ENCODE data around the gene BDNF. TPM values are rescaled to one million over a fixed set of nuclear protein-coding genes. Genes with fewer than 3 reads are reported as not detected.

BDNF gene
- total RNA-seq, 1 donor from 2014 or later, result 1.6 TPM

DNA sequence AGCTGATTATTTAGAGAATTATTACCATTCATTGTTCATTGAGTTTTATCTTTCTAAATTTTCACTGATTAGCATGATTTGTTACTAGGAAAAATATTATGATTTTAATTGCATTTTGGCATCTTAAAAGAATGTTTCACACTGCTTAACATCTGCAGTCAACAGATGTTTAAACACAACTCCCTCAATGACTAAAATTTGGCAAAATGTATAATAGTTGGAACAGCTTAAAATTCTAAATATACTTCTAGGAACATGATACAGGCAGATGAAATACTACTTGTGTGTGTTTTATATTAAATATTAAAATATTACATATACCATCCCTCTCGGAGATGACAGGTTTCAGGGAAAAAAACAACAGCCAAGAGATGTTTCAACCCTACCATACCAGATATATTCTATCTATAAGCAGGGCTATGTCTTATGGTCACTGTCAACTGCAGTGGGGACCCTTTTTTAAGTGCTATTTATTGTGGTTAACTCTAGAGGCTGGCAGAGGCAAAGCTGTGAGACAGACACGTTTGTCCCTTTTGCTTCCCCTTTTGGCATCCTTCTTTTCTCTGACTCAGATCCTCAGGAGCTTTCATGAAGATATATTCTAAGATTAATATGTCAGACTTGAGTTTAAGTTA is 81.9 kb downstream of the BDNF start:
- Histone ChIP-seq H3K4me2 (no peak overlapping the region), H3K9ac (no peak overlapping the region), H3K27me3 (no peaks in the 10 kb centered on the region), H3K36me3 (no peaks in the 10 kb centered on the region), H3K4me1 (no peaks in the 10 kb centered on the region), H2AFZ (replicated peaks) (no peak overlapping the region), H3K9me3 (ENCODE audit: low read depth) (no peaks in the 10 kb centered on the region), H3F3A (ENCODE audit: low read depth) (no peaks in the 10 kb centered on the region), H3K27ac (no peak overlapping the region), H3K4me3 (no peak overlapping the region), H4K20me1 (ENCODE audit: low read depth) (no peaks in the 10 kb centered on the region), H3K79me2 (ENCODE audit: low read depth) (no peaks in the 10 kb centered on the region)
- no peak for TF ChIP-seq CTCF (IDR thresholded peaks at IDR 0.05)
- no peak for TF ChIP-seq EZH2phosphoT487 (IDR thresholded peaks at IDR 0.05)
- TF ChIP-seq EZH2 (IDR thresholded peaks at IDR 0.05), result no peak
- H3K27ac Mint-ChIP-seq, result no peak overlapping the region
- H3K9me3 Mint-ChIP-seq, result no peaks in the 10 kb centered on the region
- no peaks in the 10 kb centered on the region for H3K27me3 Mint-ChIP-seq (ENCODE audit: insufficient read depth, low read depth)
- no peaks in the 10 kb centered on the region for H3K36me3 Mint-ChIP-seq
- H3K4me3 Mint-ChIP-seq, result no peak overlapping the region
- no peak for DNase-seq (ENCODE audit: low spot score)
- H3K4me1 Mint-ChIP-seq, result no peaks in the 10 kb centered on the region

DNA sequence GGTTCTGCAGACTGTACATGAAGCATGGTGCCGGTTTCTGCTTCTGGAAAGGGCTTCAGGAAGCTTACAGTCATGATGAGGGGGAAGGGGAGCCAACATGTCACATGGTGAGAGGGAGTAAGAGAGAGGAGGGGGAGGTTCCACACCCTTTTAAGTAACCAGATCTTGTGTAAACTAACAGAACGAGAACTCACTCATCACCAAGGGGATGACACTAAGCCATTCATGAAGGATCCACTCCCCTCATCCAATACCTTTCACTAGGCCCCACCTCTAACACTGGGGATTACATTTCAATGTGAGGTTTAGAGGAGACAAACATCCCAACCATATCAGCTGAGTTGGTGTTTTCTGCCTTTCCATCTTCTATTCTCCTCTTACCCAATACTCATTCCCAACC is 83.5 kb downstream of the BDNF start:
- TF ChIP-seq EZH2 (IDR thresholded peaks at IDR 0.05) (no peak), CTCF (IDR thresholded peaks at IDR 0.05) (no peak), EZH2phosphoT487 (IDR thresholded peaks at IDR 0.05) (no peak)
- no peak overlapping the region for H3K27ac ChIP-seq

DNA sequence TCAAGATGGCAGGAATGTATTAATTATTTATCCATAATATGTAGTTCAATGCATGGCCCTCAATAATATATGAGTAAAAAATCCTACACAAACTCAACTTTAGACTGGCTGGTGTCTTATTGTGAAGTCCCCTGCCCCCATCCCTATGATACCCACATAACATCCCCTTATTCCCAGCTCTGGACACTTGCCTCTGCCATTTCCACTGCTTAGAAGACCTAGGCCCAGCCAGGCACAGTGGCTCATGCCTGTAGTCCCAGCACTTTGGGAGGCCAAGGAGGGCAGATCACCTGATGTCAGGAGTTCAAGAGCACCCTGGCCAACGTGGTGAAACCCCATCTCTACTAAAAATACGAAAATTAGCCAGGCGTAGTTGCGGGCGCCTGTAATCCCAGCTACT is 84.4 kb downstream of the BDNF start:
- no peaks in the 10 kb centered on the region for H3K9me3 Mint-ChIP-seq
- TF ChIP-seq EZH2phosphoT487 (IDR thresholded peaks at IDR 0.05), result no peak
- no peak for TF ChIP-seq EZH2 (IDR thresholded peaks at IDR 0.05)
- no peak for TF ChIP-seq CTCF (IDR thresholded peaks at IDR 0.05)
- Histone ChIP-seq H3K36me3 (no peaks in the 10 kb centered on the region), H3K9me3 (ENCODE audit: low read depth) (no peaks in the 10 kb centered on the region), H3K4me2 (no peak overlapping the region), H4K20me1 (ENCODE audit: low read depth) (no peaks in the 10 kb centered on the region), H3F3A (ENCODE audit: low read depth) (no peaks in the 10 kb centered on the region), H3K4me3 (no peak overlapping the region), H3K79me2 (ENCODE audit: low read depth) (no peaks in the 10 kb centered on the region), H3K27me3 (no peaks in the 10 kb centered on the region), H3K4me1 (no peaks in the 10 kb centered on the region), H3K27ac (no peak overlapping the region), H3K9ac (no peak overlapping the region), H2AFZ (replicated peaks) (no peak overlapping the region)
- H3K36me3 Mint-ChIP-seq, result no peaks in the 10 kb centered on the region
- H3K4me1 Mint-ChIP-seq, result no peaks in the 10 kb centered on the region
- no peaks in the 10 kb centered on the region for H3K27me3 Mint-ChIP-seq (ENCODE audit: insufficient read depth, low read depth)
- no peak for DNase-seq (ENCODE audit: low spot score)
- no peak overlapping the region for H3K4me3 Mint-ChIP-seq
- no peak overlapping the region for H3K27ac Mint-ChIP-seq

More for the DNA sequence above, 83.5 kb downstream of the BDNF start:
- Histone ChIP-seq H3K27me3 (no peaks in the 10 kb centered on the region), H3K36me3 (no peaks in the 10 kb centered on the region), H3F3A (ENCODE audit: low read depth) (no peaks in the 10 kb centered on the region), H3K79me2 (ENCODE audit: low read depth) (no peaks in the 10 kb centered on the region), H3K4me1 (no peaks in the 10 kb centered on the region), H3K4me2 (no peak overlapping the region), H3K4me3 (no peak overlapping the region), H4K20me1 (ENCODE audit: low read depth) (no peaks in the 10 kb centered on the region), H2AFZ (replicated peaks) (no peak overlapping the region), H3K9ac (no peak overlapping the region), H3K9me3 (ENCODE audit: low read depth) (no peaks in the 10 kb centered on the region)
- Mint-ChIP-seq H3K4me3 (no peak overlapping the region), H3K36me3 (no peaks in the 10 kb centered on the region), H3K27me3 (ENCODE audit: insufficient read depth, low read depth) (no peaks in the 10 kb centered on the region), H3K4me1 (no peaks in the 10 kb centered on the region), H3K9me3 (no peaks in the 10 kb centered on the region), H3K27ac (no peak overlapping the region)
- no peak for DNase-seq (ENCODE audit: low spot score)

All from neural progenitor cell (in vitro differentiated cells).